Mammary epithelial cell (primary cell): Measurements from ENCODE around the gene NPEPPS.
"Not testable (repeated sequence)": the region's sequence is repeated elsewhere in the genome, so short reads cannot be mapped to it uniquely, and the experiment has no call there.

Experiments used
- CTCF ChIP-seq, 2 donors: IDR thresholded peaks in 1 of 2; conservative IDR thresholded peaks in 1 of 2; 2 replicates each; pipeline ENCODE4 v1.5.1; 2011 to 2012; ENCODE audit warnings: inconsistent platforms in 2 of 2, low read length in 2 of 2, mild to moderate bottlenecking in 2 of 2, control low read depth in 1 of 2, low read depth in 1 of 2; ENCODE audit not compliant: insufficient read depth in 1 of 2; ENCODE audit errors: extremely low read depth in 1 of 2
- EZH2 ChIP-seq: IDR thresholded peaks from 2 replicates; pipeline ENCODE4 v1.6.1; 2012; ENCODE audit warnings: low read length, inconsistent platforms, borderline replicate concordance

- TF ChIP-seq CTCF (conservative IDR thresholded peaks at IDR 0.05 in 1 of 2, IDR thresholded peaks at IDR 0.05 in 1 of 2; ENCODE audit: extremely low read depth in 1 of 2, insufficient read depth in 1 of 2, low read depth in 1 of 2, low read length in 2 of 2); EZH2: not testable (repeated sequence)
These were observed 28.0 kb upstream of the NPEPPS start for GRCh38 chr17:47502776-47503455.
